ENCODE results near the gene NLRP12. TPM values are rescaled to one million over a fixed set of nuclear protein-coding genes. Genes with fewer than 3 reads are reported as not detected.

NLRP12 gene
- total and polyA plus RNA-seq, 2 donors (not counting 1 experiment from before 2014, with no cell fraction given), result 0.22 TPM; not detected in 1

GRCh38 chr19:53812335-53812734 lies 11.8 kb downstream of the NLRP12 start:
- Histone ChIP-seq H3K36me3 (replicated peaks in 1 of 2; ENCODE audit: control extremely low read depth in 1 of 2, control insufficient read depth in 1 of 2, extremely low read depth in 1 of 2, insufficient read depth in 2 of 2, low read length in 1 of 2) (no peaks in the 10 kb centered on the region), H3K79me2 (ENCODE audit: control insufficient read depth, insufficient read depth, low read length) (no peaks in the 10 kb centered on the region), H3K4me3 (ENCODE audit: control extremely low read depth in 1 of 5, extremely low read depth in 1 of 5, insufficient read depth in 1 of 5, low read depth in 2 of 5, low read length in 4 of 5) (no peak overlapping the region), H3K27me3 (replicated peaks in 1 of 4; ENCODE audit: control extremely low read depth in 1 of 4, control insufficient read depth in 3 of 4, insufficient read depth in 4 of 4, low read length in 3 of 4) (peaks cover 0 to 3% (median 0%) of the 10 kb centered on the region in 4 experiments), H3K9me3 (ENCODE audit: control extremely low read depth in 1 of 3, control insufficient read depth in 2 of 3, insufficient read depth in 1 of 3, low read length in 2 of 3) (peaks cover 0 to 21% (median 0%) of the 10 kb centered on the region in 3 donors), H3K27ac (ENCODE audit: low read length in 2 of 2) (no peak overlapping the region), H3K9ac (ENCODE audit: low read length) (no peak overlapping the region), H3K4me1 (ENCODE audit: control insufficient read depth in 2 of 2, insufficient read depth in 2 of 2, low read length in 2 of 2) (no peaks in the 10 kb centered on the region), H4K20me1 (ENCODE audit: control insufficient read depth, insufficient read depth, low read length, poor library complexity, severe bottlenecking) (no peaks in the 10 kb centered on the region), H2AFZ (ENCODE audit: insufficient read depth, low read depth, low read length, poor library complexity, severe bottlenecking) (no peak overlapping the region), H3K4me2 (replicated peaks; ENCODE audit: low read depth, low read length, poor library complexity, severe bottlenecking) (no peak overlapping the region)
- H3K9me3 Mint-ChIP-seq (ENCODE audit: insufficient read depth), result no peaks in the 10 kb centered on the region
- ATAC-seq (ENCODE audit: low read depth) (no peak), DNase-seq (no peak)
- H3K4me1 Mint-ChIP-seq, result no peaks in the 10 kb centered on the region
- CTCF ChIA-PET, result no interaction called here
- no peak for TF ChIP-seq CTCF (IDR thresholded peaks at IDR 0.05)
- no peak for TF ChIP-seq EZH2 (IDR thresholded peaks at IDR 0.05; ENCODE audit: borderline replicate concordance, insufficient read depth, low read depth, low read length, poor library complexity, severe bottlenecking)
- no peaks in the 10 kb centered on the region for H3K27me3 Mint-ChIP-seq
- 67% methylated on average over 5 of the region's 7 CpGs for WGBS (ENCODE audit: insufficient coverage)
- intact Hi-C loops (cut with micrococcal nuclease), result no loop called here
- no peak overlapping the region for H3K27ac Mint-ChIP-seq
- POLR2A ChIA-PET, result no interaction called here
- H3K4me3 Mint-ChIP-seq, result no peak overlapping the region

GRCh38 chr19:53810891-53811290 lies 13.2 kb downstream of the NLRP12 start:
- H3K36me3 ChIP-seq (replicated peaks in 1 of 2; ENCODE audit: control extremely low read depth in 1 of 2, control insufficient read depth in 1 of 2, extremely low read depth in 1 of 2, insufficient read depth in 2 of 2, low read length in 1 of 2), result no peaks in the 10 kb centered on the region
- H3K79me2 ChIP-seq (ENCODE audit: control insufficient read depth, insufficient read depth, low read length), result no peaks in the 10 kb centered on the region
- no peak overlapping the region for H3K9ac ChIP-seq (ENCODE audit: low read length)
- H4K20me1 ChIP-seq (ENCODE audit: control insufficient read depth, insufficient read depth, low read length, poor library complexity, severe bottlenecking), result no peaks in the 10 kb centered on the region
- no peak overlapping the region for H3K27ac Mint-ChIP-seq
- ChIA-PET POLR2A (no interaction called here), CTCF (interaction anchor here (1.2 to 1.4 kb wide), 3 partner anchors 18 to 221 kb away, joined by 3 to 4 read pairs (median 4); no protein-coding TSS in a partner anchor)
- no peaks in the 10 kb centered on the region for H3K9me3 Mint-ChIP-seq (ENCODE audit: insufficient read depth)
- H3K9me3 ChIP-seq (ENCODE audit: control extremely low read depth in 1 of 3, control insufficient read depth in 2 of 3, insufficient read depth in 1 of 3, low read length in 2 of 3), result peaks cover 0 to 21% (median 0%) of the 10 kb centered on the region in 3 donors
- DNase-seq, result no peak
- no peak overlapping the region for H3K4me3 Mint-ChIP-seq
- no peak overlapping the region for H3K27ac ChIP-seq (ENCODE audit: low read length in 2 of 2)
- TF ChIP-seq CTCF (IDR thresholded peaks at IDR 0.05) (no peak), EZH2 (IDR thresholded peaks at IDR 0.05; ENCODE audit: borderline replicate concordance, insufficient read depth, low read depth, low read length, poor library complexity, severe bottlenecking) (no peak)
- ATAC-seq (ENCODE audit: low read depth), result no peak
- H3K27me3 ChIP-seq (replicated peaks in 1 of 4; ENCODE audit: control extremely low read depth in 1 of 4, control insufficient read depth in 3 of 4, insufficient read depth in 4 of 4, low read length in 3 of 4), result peaks cover 0 to 3% (median 0%) of the 10 kb centered on the region in 4 experiments
- no peaks in the 10 kb centered on the region for H3K4me1 Mint-ChIP-seq
- H3K4me3 ChIP-seq (ENCODE audit: control extremely low read depth in 1 of 5, extremely low read depth in 1 of 5, insufficient read depth in 1 of 5, low read depth in 2 of 5, low read length in 4 of 5), result no peak overlapping the region
- no peaks in the 10 kb centered on the region for H3K27me3 Mint-ChIP-seq
- no peak overlapping the region for H2AFZ ChIP-seq (ENCODE audit: insufficient read depth, low read depth, low read length, poor library complexity, severe bottlenecking)
- WGBS (ENCODE audit: insufficient coverage), result 95% methylated on average over 20 of the region's 21 CpGs
- no peak overlapping the region for H3K4me2 ChIP-seq (replicated peaks; ENCODE audit: low read depth, low read length, poor library complexity, severe bottlenecking)
- intact Hi-C loops (cut with micrococcal nuclease), result no loop called here
- no peaks in the 10 kb centered on the region for H3K4me1 ChIP-seq (ENCODE audit: control insufficient read depth in 2 of 2, insufficient read depth in 2 of 2, low read length in 2 of 2)
